ENCODE measurements around the gene OSBPL10. TPM values are rescaled to one million over a fixed set of nuclear protein-coding genes. Genes with fewer than 3 reads are reported as not detected.

The OSBPL10 gene
- total and polyA plus RNA-seq, 2 donors (not counting 1 experiment from before 2014, with no cell fraction given): 88.5 to 310 TPM

DNA sequence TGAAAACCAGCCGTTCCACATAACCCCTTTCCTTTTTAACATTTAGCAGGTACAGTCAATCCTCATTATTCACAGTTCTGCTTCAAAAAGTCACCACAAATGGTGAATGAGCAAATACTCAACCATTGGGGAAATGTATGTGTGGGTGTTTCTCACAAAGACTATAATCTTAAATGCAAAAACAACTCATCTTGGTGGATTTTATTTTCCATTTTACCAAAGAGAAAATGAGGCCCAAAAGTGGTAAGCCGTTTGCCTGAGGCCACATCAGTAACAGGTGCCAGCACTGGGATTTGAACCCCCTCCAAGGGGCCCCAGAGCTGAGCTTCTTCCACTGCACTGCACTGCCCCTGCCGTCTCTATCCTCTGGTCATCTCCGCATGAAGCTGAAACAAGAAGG lies 208.8 kb downstream of the OSBPL10 start:
- ATAC-seq (ENCODE audit: low read depth): no peak
- intact Hi-C loops (cut with micrococcal nuclease): no loop called here
- Mint-ChIP-seq H3K27me3 (no peaks in the 10 kb centered on the region), H3K4me3 (no peak overlapping the region), H3K4me1 (peaks cover 59% of the 10 kb centered on the region), H3K27ac (peak overlapping the region; percentile 51), H3K9me3 (ENCODE audit: insufficient read depth) (no peaks in the 10 kb centered on the region)
- Histone ChIP-seq H3K79me2 (ENCODE audit: control insufficient read depth, insufficient read depth, low read length) (peaks cover 58% of the 10 kb centered on the region), H3K27ac (ENCODE audit: low read length in 2 of 2) (no peak overlapping the region), H3K36me3 (replicated peaks in 1 of 2; ENCODE audit: control extremely low read depth in 1 of 2, control insufficient read depth in 1 of 2, extremely low read depth in 1 of 2, insufficient read depth in 2 of 2, low read length in 1 of 2) (peaks cover 4 to 18% of the 10 kb centered on the region in 2 experiments), H3K9ac (ENCODE audit: low read length) (no peak overlapping the region), H3K27me3 (replicated peaks in 1 of 4; ENCODE audit: control extremely low read depth in 1 of 4, control insufficient read depth in 3 of 4, insufficient read depth in 4 of 4, low read length in 3 of 4) (no peaks in the 10 kb centered on the region), H3K4me2 (replicated peaks; ENCODE audit: low read depth, low read length, poor library complexity, severe bottlenecking) (no peak overlapping the region), H3K4me3 (ENCODE audit: control extremely low read depth in 1 of 5, extremely low read depth in 1 of 5, insufficient read depth in 1 of 5, low read depth in 2 of 5, low read length in 4 of 5) (no peak overlapping the region), H3K4me1 (ENCODE audit: control insufficient read depth in 2 of 2, insufficient read depth in 2 of 2, low read length in 2 of 2) (peaks cover 0 to 9% of the 10 kb centered on the region in 2 donors), H4K20me1 (ENCODE audit: control insufficient read depth, insufficient read depth, low read length, poor library complexity, severe bottlenecking) (peaks cover 64% of the 10 kb centered on the region), H2AFZ (ENCODE audit: insufficient read depth, low read depth, low read length, poor library complexity, severe bottlenecking) (no peak overlapping the region), H3K9me3 (ENCODE audit: control extremely low read depth in 1 of 3, control insufficient read depth in 2 of 3, insufficient read depth in 1 of 3, low read length in 2 of 3) (no peaks in the 10 kb centered on the region)
- ChIA-PET CTCF (no interaction called here), POLR2A (no interaction called here)
- no peak for TF ChIP-seq EZH2 (IDR thresholded peaks at IDR 0.05; ENCODE audit: borderline replicate concordance, insufficient read depth, low read depth, low read length, poor library complexity, severe bottlenecking)
- TF ChIP-seq, protein P1, sequence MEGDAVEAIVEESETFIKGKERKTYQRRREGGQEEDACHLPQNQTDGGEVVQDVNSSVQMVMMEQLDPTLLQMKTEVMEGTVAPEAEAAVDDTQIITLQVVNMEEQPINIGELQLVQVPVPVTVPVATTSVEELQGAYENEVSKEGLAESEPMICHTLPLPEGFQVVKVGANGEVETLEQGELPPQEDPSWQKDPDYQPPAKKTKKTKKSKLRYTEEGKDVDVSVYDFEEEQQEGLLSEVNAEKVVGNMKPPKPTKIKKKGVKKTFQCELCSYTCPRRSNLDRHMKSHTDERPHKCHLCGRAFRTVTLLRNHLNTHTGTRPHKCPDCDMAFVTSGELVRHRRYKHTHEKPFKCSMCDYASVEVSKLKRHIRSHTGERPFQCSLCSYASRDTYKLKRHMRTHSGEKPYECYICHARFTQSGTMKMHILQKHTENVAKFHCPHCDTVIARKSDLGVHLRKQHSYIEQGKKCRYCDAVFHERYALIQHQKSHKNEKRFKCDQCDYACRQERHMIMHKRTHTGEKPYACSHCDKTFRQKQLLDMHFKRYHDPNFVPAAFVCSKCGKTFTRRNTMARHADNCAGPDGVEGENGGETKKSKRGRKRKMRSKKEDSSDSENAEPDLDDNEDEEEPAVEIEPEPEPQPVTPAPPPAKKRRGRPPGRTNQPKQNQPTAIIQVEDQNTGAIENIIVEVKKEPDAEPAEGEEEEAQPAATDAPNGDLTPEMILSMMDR (IDR thresholded peaks at IDR 0.05): no peak
- 92% methylated on average over 3 of the region's 4 CpGs for WGBS (ENCODE audit: insufficient coverage)
- DNase-seq: no peak

DNA sequence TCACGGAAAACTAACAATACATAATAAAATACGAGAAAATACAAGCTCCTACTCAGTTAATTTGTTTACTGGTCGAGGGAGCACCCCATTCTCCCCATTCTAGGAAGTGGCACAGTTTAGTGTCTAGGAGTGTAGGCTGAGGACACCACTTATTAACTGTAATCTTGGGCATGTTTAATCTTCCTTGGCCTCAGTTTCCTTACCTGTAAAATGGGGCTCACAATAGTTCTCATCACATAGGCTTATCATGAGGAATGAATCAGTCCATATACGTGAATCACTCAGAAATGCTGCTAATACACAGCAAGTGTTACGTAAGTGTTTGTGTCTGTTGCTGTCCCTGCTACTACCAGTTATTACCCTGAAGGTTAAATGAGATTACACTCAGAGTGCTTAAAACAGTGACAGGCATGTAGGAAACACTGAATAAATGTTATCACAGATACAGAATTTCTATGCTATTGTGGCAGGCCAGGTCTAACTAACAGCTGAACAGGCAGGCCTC lies 210.2 kb downstream of the OSBPL10 start:
- no peak overlapping the region for H3K27ac ChIP-seq (ENCODE audit: low read length in 2 of 2)
- no peak overlapping the region for H2AFZ ChIP-seq (ENCODE audit: insufficient read depth, low read depth, low read length, poor library complexity, severe bottlenecking)
- ATAC-seq (ENCODE audit: low read depth) (no peak), DNase-seq (no peak)
- no peak overlapping the region for H3K27ac Mint-ChIP-seq
- H3K4me1 ChIP-seq (ENCODE audit: control insufficient read depth in 2 of 2, insufficient read depth in 2 of 2, low read length in 2 of 2): peaks cover 0 to 9% of the 10 kb centered on the region in 2 donors
- no peak overlapping the region for H3K4me3 Mint-ChIP-seq
- 50% methylated on average over 2 of the region's 5 CpGs for WGBS (ENCODE audit: insufficient coverage)
- H3K27me3 Mint-ChIP-seq: no peaks in the 10 kb centered on the region
- no peaks in the 10 kb centered on the region for H3K9me3 ChIP-seq (ENCODE audit: control extremely low read depth in 1 of 3, control insufficient read depth in 2 of 3, insufficient read depth in 1 of 3, low read length in 2 of 3)
- H3K36me3 ChIP-seq (replicated peaks in 1 of 2; ENCODE audit: control extremely low read depth in 1 of 2, control insufficient read depth in 1 of 2, extremely low read depth in 1 of 2, insufficient read depth in 2 of 2, low read length in 1 of 2): peaks cover 7 to 29% of the 10 kb centered on the region in 2 experiments
- H3K79me2 ChIP-seq (ENCODE audit: control insufficient read depth, insufficient read depth, low read length): peaks cover 67% of the 10 kb centered on the region
- H3K4me3 ChIP-seq (ENCODE audit: control extremely low read depth in 1 of 5, extremely low read depth in 1 of 5, insufficient read depth in 1 of 5, low read depth in 2 of 5, low read length in 4 of 5): no peak overlapping the region
- no peaks in the 10 kb centered on the region for H3K27me3 ChIP-seq (replicated peaks in 1 of 4; ENCODE audit: control extremely low read depth in 1 of 4, control insufficient read depth in 3 of 4, insufficient read depth in 4 of 4, low read length in 3 of 4)
- peaks cover 62% of the 10 kb centered on the region for H3K4me1 Mint-ChIP-seq
- intact Hi-C loops (cut with micrococcal nuclease): no loop called here
- no peak overlapping the region for H3K9ac ChIP-seq (ENCODE audit: low read length)
- CTCF ChIA-PET: interaction anchor here (1.4 kb wide), 1 partner anchor 1002 kb away, joined by 3 read pairs; no protein-coding TSS in a partner anchor
- POLR2A ChIA-PET: no interaction called here
- no peaks in the 10 kb centered on the region for H3K9me3 Mint-ChIP-seq (ENCODE audit: insufficient read depth)
- peaks cover 53% of the 10 kb centered on the region for H4K20me1 ChIP-seq (ENCODE audit: control insufficient read depth, insufficient read depth, low read length, poor library complexity, severe bottlenecking)
- no peak for TF ChIP-seq EZH2 (IDR thresholded peaks at IDR 0.05; ENCODE audit: borderline replicate concordance, insufficient read depth, low read depth, low read length, poor library complexity, severe bottlenecking)
- TF ChIP-seq, protein P1 (IDR thresholded peaks at IDR 0.05): no peak
- no peak overlapping the region for H3K4me2 ChIP-seq (replicated peaks; ENCODE audit: low read depth, low read length, poor library complexity, severe bottlenecking)

Data from B cell (primary cell).